IPS DF 19.7 (cell line): ENCODE results near the gene BMPR1B.

Source experiments
- DNase-seq: peaks from one replicate; pipeline ENCODE4 v3.0.0-alpha.2; 2013; ENCODE audit warnings: low read depth, low spot score

BMPR1B gene

GRCh38 chr4:94959307-94959706 is 201.6 kb downstream of the BMPR1B start:
- no peak for DNase-seq

DNA sequence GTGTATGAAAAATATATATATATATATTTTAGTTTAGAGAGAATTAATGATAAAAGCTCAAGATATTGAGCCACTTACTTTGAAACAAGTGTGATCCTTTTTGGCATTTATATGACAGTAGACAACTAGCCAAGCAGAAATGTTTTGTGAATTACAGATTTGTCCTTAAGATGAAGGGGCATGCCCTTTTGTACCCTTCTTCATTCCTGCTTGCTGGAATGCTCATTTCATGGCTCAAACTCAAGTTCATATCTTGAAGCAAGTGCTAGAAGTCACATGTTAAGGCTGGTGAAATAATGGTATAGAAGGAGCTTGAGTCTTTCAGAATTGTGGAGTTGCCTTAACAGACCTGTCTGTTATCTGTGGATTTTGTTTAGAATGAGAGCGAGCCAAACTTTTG is 203.0 kb downstream of the BMPR1B start:
- DNase-seq, result no peak

DNA sequence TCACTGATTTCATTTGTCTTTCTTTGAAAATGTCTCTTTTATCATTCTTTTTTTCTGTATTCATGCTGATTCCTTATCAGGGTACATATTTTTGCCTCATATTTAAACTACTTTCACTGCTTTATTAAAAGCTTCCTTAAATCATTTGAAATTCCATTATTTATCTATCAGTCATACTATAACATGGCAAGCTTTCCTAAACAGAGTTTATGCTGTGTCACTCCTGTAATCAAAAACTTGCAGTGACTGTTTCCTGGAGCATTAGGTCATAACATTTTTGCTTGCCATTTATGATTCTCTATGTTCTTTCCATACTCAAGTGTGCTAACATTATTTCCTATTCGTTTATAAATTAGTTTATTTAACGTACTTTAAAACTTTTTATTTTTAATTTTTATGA is 203.7 kb downstream of the BMPR1B start:
- DNase-seq, result no peak

GRCh38 chr4:94962484-94962883 is 204.7 kb downstream of the BMPR1B start:
- no peak for DNase-seq

DNA sequence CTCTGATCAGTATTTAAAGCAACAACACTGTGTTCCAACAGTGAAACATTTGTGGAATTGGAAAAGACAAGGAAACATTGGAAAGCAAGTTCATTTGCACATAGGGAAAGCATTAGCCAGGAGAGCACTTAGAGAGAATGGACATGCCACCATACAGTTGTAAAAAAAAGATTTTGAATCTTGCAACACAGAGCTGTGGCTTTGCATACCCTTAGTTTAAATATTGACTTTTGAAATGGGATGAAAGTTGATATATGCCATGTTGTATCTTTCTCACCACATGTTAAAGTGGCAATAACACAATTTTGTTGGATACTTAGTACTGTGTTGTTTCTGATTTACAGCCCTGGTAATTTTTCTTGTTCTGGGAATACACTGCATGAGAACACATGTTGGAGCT is 208.1 kb downstream of the BMPR1B start:
- no peak for DNase-seq

DNA sequence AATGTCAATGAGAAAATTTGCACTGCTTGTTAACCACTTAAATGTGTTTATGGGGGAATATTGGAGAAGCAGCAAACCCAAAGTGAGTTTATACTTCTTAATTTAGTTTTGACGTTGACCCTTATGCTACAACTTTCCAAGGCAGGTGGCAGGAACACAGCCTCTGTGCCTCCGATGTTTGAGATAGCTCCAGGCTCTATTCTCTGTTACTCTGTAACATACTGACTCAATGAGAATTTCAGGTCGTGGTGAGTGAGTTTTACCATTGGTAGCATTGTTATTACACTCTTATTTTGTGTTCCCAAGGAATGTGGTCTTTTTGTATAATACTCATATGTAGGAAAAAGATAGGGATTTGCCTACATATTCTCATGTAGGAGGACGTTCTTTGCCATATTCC is 210.7 kb downstream of the BMPR1B start:
- no peak for DNase-seq

GRCh38 chr4:94970650-94971049 is 212.9 kb downstream of the BMPR1B start:
- no peak for DNase-seq

DNA sequence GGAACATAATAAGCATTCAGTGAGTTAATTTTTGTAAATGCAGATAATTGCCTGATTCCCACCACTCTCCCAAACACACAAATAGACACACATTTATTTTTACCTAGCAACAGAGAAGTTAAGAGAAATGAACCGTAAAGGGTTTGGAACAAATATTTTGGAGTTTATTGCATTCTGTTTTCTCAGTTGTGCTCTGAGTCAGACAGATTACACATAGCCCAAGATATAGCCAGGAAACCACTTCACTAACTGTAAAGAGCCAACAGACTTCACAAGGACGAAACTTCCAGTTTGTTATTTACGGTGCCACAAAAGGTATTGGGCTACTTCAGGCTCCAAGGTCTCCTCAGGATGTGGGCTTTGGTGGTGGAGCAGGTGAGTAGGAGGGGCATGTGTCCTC is 217.0 kb downstream of the BMPR1B start:
- no peak for DNase-seq

DNA sequence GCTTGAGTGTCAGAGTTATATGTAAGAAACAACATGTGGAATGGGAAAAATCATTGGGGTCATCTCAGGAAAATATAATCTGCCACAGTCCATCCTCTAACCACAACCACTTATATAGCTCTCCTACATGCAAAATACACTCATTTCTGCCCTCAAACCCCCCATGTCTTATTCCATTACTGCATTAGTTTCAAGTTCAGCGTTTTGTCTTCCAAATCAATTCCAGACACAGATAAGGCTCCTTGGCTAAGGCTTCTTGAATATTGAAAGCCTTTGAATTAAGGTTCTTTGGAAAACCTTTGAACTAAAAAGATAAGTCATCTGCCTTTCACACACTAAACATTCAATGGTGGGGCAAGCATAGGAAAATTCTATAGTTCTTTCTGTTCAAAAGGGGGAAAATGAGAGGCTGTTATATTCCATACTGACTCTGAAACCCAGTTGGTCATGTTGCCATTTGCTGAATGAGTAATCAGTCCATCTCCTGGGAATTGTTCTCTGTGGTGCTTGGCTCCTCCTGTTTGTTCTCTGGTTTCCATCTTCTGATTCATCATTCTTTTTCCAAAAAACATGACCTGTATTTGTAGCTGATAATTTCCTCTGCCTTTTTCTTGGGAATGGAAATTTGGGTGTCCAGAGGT is 218.7 kb downstream of the BMPR1B start:
- no peak for DNase-seq

DNA sequence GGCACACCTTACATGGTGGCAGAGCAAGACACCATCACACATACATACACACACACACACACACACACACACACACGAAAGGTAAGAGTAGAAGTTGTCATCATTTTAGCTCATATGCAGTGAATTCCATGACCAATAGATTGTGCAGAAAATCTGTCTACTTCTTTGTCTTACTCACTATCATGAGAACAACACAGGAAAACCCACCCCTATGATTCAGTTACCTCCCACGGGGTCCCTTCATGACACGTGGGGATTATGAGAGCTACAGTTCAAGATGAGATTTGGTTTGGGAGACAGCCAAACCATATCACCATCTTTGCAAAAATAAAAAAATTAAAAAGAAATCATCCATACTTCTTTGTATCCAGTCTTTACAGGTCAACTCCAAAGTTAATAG is 221.1 kb downstream of the BMPR1B start:
- no peak for DNase-seq

DNA sequence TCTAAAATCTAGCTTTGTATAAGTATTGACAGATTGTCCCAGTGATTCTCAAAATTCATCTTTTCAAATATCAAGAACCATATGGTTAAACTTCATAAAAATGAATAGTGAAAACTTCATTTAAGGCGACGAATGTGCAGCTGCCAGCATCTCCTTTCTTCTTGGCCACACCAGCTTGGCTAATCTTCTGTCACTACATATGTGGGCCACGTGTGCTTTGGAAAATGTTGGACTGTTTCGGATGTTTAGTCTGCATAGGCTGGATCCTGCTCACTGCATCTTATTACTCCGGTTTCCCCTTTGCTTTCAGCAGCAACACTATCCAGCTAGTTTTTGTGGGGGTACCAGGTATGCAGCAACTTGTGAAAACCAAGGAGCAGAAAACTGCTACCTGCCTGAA is 221.9 kb downstream of the BMPR1B start:
- DNase-seq, result no peak

- peak; percentile 23 for DNase-seq
These were observed 238.1 kb downstream of the BMPR1B start for GRCh38 chr4:94995684-94996394.

DNA sequence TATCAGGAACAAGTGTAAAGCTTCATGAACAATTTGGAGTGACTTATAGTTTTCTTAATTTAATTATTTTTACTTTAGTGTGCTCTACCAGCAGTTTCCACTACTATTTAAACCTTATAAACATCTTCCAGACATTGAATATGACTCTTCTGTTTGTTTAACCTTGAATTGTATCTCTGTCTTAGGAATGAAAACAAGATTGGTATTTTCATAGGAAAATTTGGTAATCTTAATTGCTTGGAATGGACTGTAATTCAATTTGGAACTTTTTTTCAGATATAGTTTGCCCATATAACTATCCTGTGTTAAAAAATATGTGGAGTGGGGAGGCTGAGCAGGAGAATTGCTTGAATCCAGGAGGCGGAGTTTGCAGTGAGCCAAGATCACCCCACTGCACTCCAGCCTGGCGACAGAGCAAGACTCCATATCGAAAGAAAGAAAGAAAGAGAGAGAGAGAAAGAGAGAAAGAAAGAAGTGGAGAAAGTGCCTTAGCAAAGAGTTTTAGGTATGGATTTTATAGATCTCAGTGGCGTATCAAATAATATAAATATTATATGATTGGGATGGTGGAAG is 242.4 kb downstream of the BMPR1B start:
- DNase-seq, result no peak

GRCh38 chr4:95004912-95005311 is 247.2 kb downstream of the BMPR1B start:
- no peak for DNase-seq

- no peak for DNase-seq
These were observed 250.2 kb downstream of the BMPR1B start for GRCh38 chr4:95007998-95008397.

- no peak for DNase-seq
These were observed 255.5 kb downstream of the BMPR1B start for GRCh38 chr4:95013236-95013635.

GRCh38 chr4:95014068-95014467 is 256.3 kb downstream of the BMPR1B start:
- DNase-seq, result no peak

DNA sequence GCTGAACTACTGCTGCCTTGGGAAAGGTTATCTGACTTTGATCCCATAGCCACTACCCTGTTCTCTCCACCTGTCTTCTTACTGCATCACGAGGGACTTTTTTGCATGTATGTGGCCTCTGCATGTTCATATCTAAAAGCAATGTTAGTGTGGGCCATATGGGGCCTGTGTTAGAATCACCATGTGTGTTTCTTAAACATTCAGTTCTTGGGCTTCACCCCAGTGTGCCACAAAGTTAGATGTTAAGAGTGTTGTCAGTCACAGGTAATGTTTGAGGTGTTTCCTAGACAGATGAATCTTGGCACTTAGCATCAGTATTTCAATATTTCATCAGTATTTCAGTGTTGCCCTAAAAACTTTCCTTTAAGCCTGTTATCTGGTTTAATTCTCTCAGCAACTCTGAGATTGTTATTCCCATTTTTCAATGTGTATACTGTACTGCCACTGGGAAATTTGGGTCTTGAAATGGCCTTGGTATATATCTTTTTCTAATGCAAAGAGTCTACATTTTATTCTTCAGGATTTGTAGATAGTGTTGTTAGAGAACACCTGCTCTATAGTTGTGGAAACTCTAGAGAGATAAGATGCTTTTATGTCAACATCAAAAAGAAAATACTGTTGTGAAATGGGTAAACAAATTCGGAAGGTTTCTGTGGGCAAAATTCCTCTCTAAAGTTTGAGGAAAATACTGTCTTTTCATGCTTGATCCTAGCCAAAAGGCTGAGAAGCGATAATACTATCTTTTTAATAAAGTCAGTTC is 259.7 kb downstream of the BMPR1B start:
- DNase-seq, result no peak

GRCh38 chr4:95018785-95019184 is 261.0 kb downstream of the BMPR1B start:
- no peak for DNase-seq

GRCh38 chr4:95020521-95020920 is 262.8 kb downstream of the BMPR1B start:
- DNase-seq, result no peak

DNA sequence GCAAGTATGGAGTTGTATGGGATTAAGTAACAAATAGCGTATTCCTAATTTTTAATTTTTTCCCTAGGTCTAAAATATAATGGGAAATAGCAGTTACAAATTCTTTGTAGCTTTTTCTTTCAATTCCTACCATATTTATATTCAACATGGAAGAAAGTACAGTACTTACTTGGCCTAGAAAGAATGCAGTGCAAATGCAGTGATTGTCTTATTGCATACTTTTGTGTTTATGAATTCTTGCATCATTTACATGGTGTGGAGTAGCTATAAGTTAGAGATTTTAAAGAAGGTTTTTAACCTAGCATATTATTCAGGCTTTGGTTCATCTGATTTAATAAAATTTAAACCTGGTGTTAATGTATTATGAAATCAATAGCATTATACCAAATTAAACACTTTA is 263.3 kb downstream of the BMPR1B start:
- no peak for DNase-seq

- DNase-seq, result no peak
These were observed 265.4 kb downstream of the BMPR1B start for GRCh38 chr4:95023110-95023509.
